ENCODE measurements around the gene NCKAP5. TPM values are rescaled to one million over a fixed set of nuclear protein-coding genes. Genes with fewer than 3 reads are reported as not detected.

NCKAP5 gene
- total RNA-seq, 6 donors from 2014 or later = 22.1 to 51.1 (median 41.4) TPM

GRCh38 chr2:133139847-133140533, 428.3 kb downstream of the NCKAP5 start:
- H3K36me3 ChIP-seq = no peaks in the 10 kb centered on the region
- no peaks in the 10 kb centered on the region for H3K4me1 ChIP-seq
- WGBS, 2 donors = 66 to 79% methylated on average over 4 of the region's 4 CpGs
- DNase-seq (no peak), ATAC-seq (ENCODE audit: low FRiP score in 2 of 2) (no peak)
- H3K9me3 ChIP-seq = no peaks in the 10 kb centered on the region
- no peak overlapping the region for H3K27ac ChIP-seq
- H3K4me3 ChIP-seq = no peak overlapping the region
- no peaks in the 10 kb centered on the region for H3K27me3 ChIP-seq
- TF ChIP-seq POLR2A (IDR thresholded peaks at IDR 0.05) (no peak), POLR2AphosphoS5 (IDR thresholded peaks at IDR 0.05) (no peak), CTCF (IDR thresholded peaks at IDR 0.05) (no peak), EP300 (IDR thresholded peaks at IDR 0.05) (no peak)

- H3K9me3 ChIP-seq = no peaks in the 10 kb centered on the region
- WGBS, 2 donors = 88 to 92% methylated on average over 4 of the region's 4 CpGs
- DNase-seq = no peak
- TF ChIP-seq CTCF (IDR thresholded peaks at IDR 0.05) (no peak), POLR2AphosphoS5 (IDR thresholded peaks at IDR 0.05) (no peak), POLR2A (IDR thresholded peaks at IDR 0.05) (no peak), EP300 (IDR thresholded peaks at IDR 0.05) (no peak)
- no peaks in the 10 kb centered on the region for H3K36me3 ChIP-seq
- no peaks in the 10 kb centered on the region for H3K4me1 ChIP-seq
- H3K4me3 ChIP-seq = no peak overlapping the region
- H3K27me3 ChIP-seq = no peaks in the 10 kb centered on the region
- no peak for ATAC-seq (ENCODE audit: low FRiP score in 2 of 2)
- H3K27ac ChIP-seq = no peak overlapping the region
Observed at GRCh38 chr2:133138693-133139092, 429.6 kb downstream of the NCKAP5 start.

GRCh38 chr2:133135035-133135654, 433.1 kb downstream of the NCKAP5 start:
- TF ChIP-seq POLR2AphosphoS5 (IDR thresholded peaks at IDR 0.05) (no peak), EP300 (IDR thresholded peaks at IDR 0.05) (no peak), POLR2A (IDR thresholded peaks at IDR 0.05) (no peak), CTCF (IDR thresholded peaks at IDR 0.05) (no peak)
- ATAC-seq (ENCODE audit: low FRiP score in 2 of 2) = no peak
- H3K36me3 ChIP-seq = no peaks in the 10 kb centered on the region

GRCh38 chr2:133130548-133131246, 437.6 kb downstream of the NCKAP5 start:
- 70 to 85% methylated on average over 3 of the region's 3 CpGs for WGBS, 2 donors
- Histone ChIP-seq H3K27ac (no peak overlapping the region), H3K9me3 (no peaks in the 10 kb centered on the region), H3K4me1 (no peaks in the 10 kb centered on the region), H3K36me3 (no peaks in the 10 kb centered on the region), H3K4me3 (no peak overlapping the region), H3K27me3 (no peaks in the 10 kb centered on the region)
- TF ChIP-seq CTCF (IDR thresholded peaks at IDR 0.05) = no peak
- TF ChIP-seq POLR2A (IDR thresholded peaks at IDR 0.05) = no peak
- no peak for TF ChIP-seq POLR2AphosphoS5 (IDR thresholded peaks at IDR 0.05)
- TF ChIP-seq EP300 (IDR thresholded peaks at IDR 0.05) = no peak
- ATAC-seq (ENCODE audit: low FRiP score in 2 of 2) (no peak), DNase-seq (no peak)

More at GRCh38 chr2:133135035-133135654, 433.1 kb downstream of the NCKAP5 start:
- Histone ChIP-seq H3K27ac (no peak overlapping the region), H3K4me1 (no peaks in the 10 kb centered on the region), H3K4me3 (no peak overlapping the region), H3K27me3 (no peaks in the 10 kb centered on the region), H3K9me3 (no peaks in the 10 kb centered on the region)
- 86 to 88% methylated on average over 10 of the region's 10 CpGs for WGBS, 2 donors
- no peak for DNase-seq

All from upper lobe of left lung (tissue), 6 donors.